HCT116 (cell line): Measurements from ENCODE around the gene CCT5. TPM values are rescaled to one million over a fixed set of nuclear protein-coding genes. Genes with fewer than 3 reads are reported as not detected.

Experiments used
- ATAC-seq: fragments of 200-7000 bp; cut with Tn5 transposase; 2 replicates; pipeline ENCODE4 v1.9.1; 2020; ENCODE audit warnings: mild to moderate bottlenecking, moderate library complexity
- BruUV-seq: library from RNA; stranded (reverse); fragments of 400-500 nt; replicated peaks from 2 replicates; lab custom pipeline; 2021; lab: Mats Ljungman, UMichigan
- CTCF ChIA-PET: fragments of 300-600 bp; sonication (Branson Sonifier 250); formaldehyde crosslinking; loops from one replicate; lab custom pipeline; 2021; ENCODE audit warnings: antibody characterized with exemption; lab: Charles Lee
- POLR2A ChIA-PET: fragments of 300-600, 350-600 bp; sonication (Branson Sonifier 250); formaldehyde crosslinking; loops from one replicate; lab custom pipeline; 2021; ENCODE audit warnings: antibody characterized with exemption; lab: Charles Lee
- RAD21 ChIA-PET, 2 experiments: fragments of 300-600 bp; sonication (Branson Sonifier 250); formaldehyde crosslinking; loops; one replicate each; lab custom pipeline; 2023; ENCODE audit warnings: low total read pairs in 2 of 2; ENCODE audit not compliant: uncharacterized antibody in 2 of 2, unreplicated experiment in 2 of 2, low non-redundant PET in 1 of 2; lab: Charles Lee
- DNase-seq: peaks from one replicate; pipeline ENCODE4 v3.0.0-alpha.2; 2010; ENCODE audit warnings: low read depth, low spot score
- H2AFZ ChIP-seq: fragments of 200-600 bp; shearing (Covaris generic), sonication (generic); 2 replicates; pipeline ENCODE4 v1.6.1; 2017; ENCODE audit warnings: low read depth, mixed run types, mixed read lengths, antibody characterized with exemption, low read length; ENCODE audit not compliant: poor library complexity, severe bottlenecking
- H3K27ac ChIP-seq: 2 replicates; pipeline ENCODE4 v1.5.1; 2012; ENCODE audit warnings: low read depth, low read length
- H3K27me3 ChIP-seq: fragments of 200-600 bp; sonication (generic); 2 replicates; pipeline ENCODE4 v1.6.1; 2016; ENCODE audit warnings: mixed run types, low read length, mixed read lengths; ENCODE audit not compliant: insufficient read depth
- H3K36me3 ChIP-seq, 2 experiments: fragments of 200-500 bp in 1 of 2; fragments of 200-600 bp in 1 of 2; sonication (Bioruptor generic) in 1 of 2; sonication (generic) in 1 of 2; 2 replicates each; pipeline versions ENCODE4 v1.5.1 to v1.6.1; 2014 to 2016; ENCODE audit warnings: low read length in 2 of 2, inconsistent platforms in 1 of 2, mixed read lengths in 1 of 2, mixed run types in 1 of 2; ENCODE audit not compliant: insufficient read depth in 2 of 2, control insufficient read depth in 1 of 2
- H3K4me1 ChIP-seq, 2 experiments: fragments of 200-600 bp in 1 of 2; sonication (generic) in 1 of 2; 2 replicates each; pipeline versions ENCODE4 v1.5.1 to v1.6.1; 2012 to 2017; ENCODE audit warnings: low read length in 2 of 2, inconsistent platforms in 1 of 2, mild to moderate bottlenecking in 1 of 2, mixed read lengths in 1 of 2, mixed run types in 1 of 2, moderate library complexity in 1 of 2; ENCODE audit not compliant: insufficient read depth in 2 of 2, control insufficient read depth in 1 of 2
- H3K4me2 ChIP-seq: fragments of 200-600 bp; sonication (generic); 2 replicates; pipeline ENCODE4 v1.6.1; 2017; ENCODE audit warnings: mixed run types, low read length, mixed read lengths
- H3K4me3 ChIP-seq, 2 experiments: fragments of 200-600 bp in 1 of 2; sonication (generic) in 1 of 2; replicated peaks in 1 of 2; 2 replicates each; pipeline ENCODE4 v1.5.1; 2011 to 2016; ENCODE audit warnings: low read length in 2 of 2, control low read depth in 1 of 2, low read depth in 1 of 2, mild to moderate bottlenecking in 1 of 2, mixed read lengths in 1 of 2, mixed run types in 1 of 2
- H3K79me2 ChIP-seq: fragments of 200-600 bp; sonication (generic); 2 replicates; pipeline ENCODE4 v1.6.1; 2017; ENCODE audit warnings: mild to moderate bottlenecking, mixed run types, low read length, moderate library complexity, mixed read lengths; ENCODE audit not compliant: insufficient read depth
- H3K9ac ChIP-seq: fragments of 200-600 bp; sonication (generic); 2 replicates; pipeline ENCODE4 v1.6.1; 2016; ENCODE audit warnings: low read length, mixed read lengths
- H3K9me2 ChIP-seq: fragments of 200-600 bp; sonication (generic), shearing (Covaris generic); 2 replicates; pipeline ENCODE4 v1.6.1; 2017; ENCODE audit warnings: mixed run types, mild to moderate bottlenecking, moderate library complexity; ENCODE audit not compliant: insufficient read depth
- H3K9me3 ChIP-seq, 2 experiments: fragments of 200-500 bp in 1 of 2; fragments of 200-600 bp in 1 of 2; sonication (Bioruptor generic) in 1 of 2; sonication (generic) in 1 of 2; 2 replicates each; pipeline ENCODE4 v1.6.1; 2014 to 2017; ENCODE audit warnings: low read length in 2 of 2, mixed read lengths in 2 of 2, inconsistent platforms in 1 of 2, low read depth in 1 of 2, mild to moderate bottlenecking in 1 of 2, mixed run types in 1 of 2, moderate library complexity in 1 of 2; ENCODE audit not compliant: control insufficient read depth in 1 of 2, insufficient read depth in 1 of 2
- H4K20me1 ChIP-seq: fragments of 200-600 bp; sonication (generic), shearing (Covaris generic); 2 replicates; pipeline ENCODE4 v1.6.1; 2017; ENCODE audit warnings: mixed run types, mild to moderate bottlenecking, moderate library complexity; ENCODE audit not compliant: insufficient read depth
- CEBPB ChIP-seq: IDR thresholded peaks from 2 replicates; pipeline ENCODE4 v1.6.1; 2012; ENCODE audit warnings: low read depth
- CTCF ChIP-seq, 3 experiments: fragments of 200-600 bp in 1 of 3; sonication (generic) in 1 of 3; IDR thresholded peaks in 2 of 3; conservative IDR thresholded peaks in 1 of 3; 2 replicates each; pipeline ENCODE4 v1.5.1; 2012 to 2017; ENCODE audit warnings: low read depth in 2 of 3, low read length in 2 of 3, antibody characterized with exemption in 1 of 3, borderline replicate concordance in 1 of 3, control low read depth in 1 of 3, mild to moderate bottlenecking in 1 of 3, mixed read lengths in 1 of 3, mixed run types in 1 of 3, moderate library complexity in 1 of 3; ENCODE audit not compliant: insufficient read depth in 1 of 3
- EGR1 ChIP-seq: IDR thresholded peaks from 2 replicates; pipeline ENCODE4 v1.6.1; 2012; ENCODE audit warnings: low read depth
- ELF1 ChIP-seq: IDR thresholded peaks from 2 replicates; pipeline ENCODE4 v1.6.1; 2012; ENCODE audit warnings: low read depth, borderline replicate concordance
- EZH2phosphoT487 ChIP-seq: fragments of 200-600 bp; IDR thresholded peaks from 2 replicates; pipeline ENCODE4 v1.6.1; 2018; ENCODE audit warnings: antibody characterized with exemption, borderline replicate concordance
- FOSL1 ChIP-seq: IDR thresholded peaks from 2 replicates; pipeline ENCODE4 v1.6.1; 2012; ENCODE audit warnings: low read depth
- JUND ChIP-seq: IDR thresholded peaks from 2 replicates; pipeline ENCODE4 v1.6.1; 2012
- RAD21 ChIP-seq: IDR thresholded peaks from 2 replicates; pipeline ENCODE4 v1.6.1; 2012; ENCODE audit warnings: low read depth, mild to moderate bottlenecking
- SIN3A ChIP-seq: IDR thresholded peaks from 2 replicates; pipeline ENCODE4 v1.6.1; 2012; ENCODE audit warnings: low read depth
- SP1 ChIP-seq: IDR thresholded peaks from 2 replicates; pipeline ENCODE4 v1.6.1; 2012; ENCODE audit warnings: low read depth
- TCF7L2 ChIP-seq: IDR thresholded peaks from 2 replicates; pipeline ENCODE4 v1.7.0; 2011; ENCODE audit warnings: borderline replicate concordance, inconsistent platforms; ENCODE audit not compliant: insufficient read depth, insufficient read length; ENCODE audit errors: extremely low read depth
- YY1 ChIP-seq: IDR thresholded peaks from 2 replicates; pipeline ENCODE4 v1.6.1; 2011; ENCODE audit warnings: low read length, low read depth, moderate library complexity, mild to moderate bottlenecking; ENCODE audit not compliant: insufficient replicate concordance; ENCODE audit errors: extremely low read depth
- ZFX ChIP-seq: fragments of 450-650 bp; IDR thresholded peaks from 2 replicates; pipeline ENCODE4 v1.6.1; 2017
- ZNF274 ChIP-seq: fragments of 200-500 bp; sonication (Bioruptor generic); IDR thresholded peaks from 2 replicates; pipeline ENCODE4 v1.6.1; 2014; ENCODE audit warnings: mild to moderate bottlenecking, low read depth, low read length, inconsistent platforms
- intact Hi-C: fragments of 100-400 bp; cut with micrococcal nuclease; formaldehyde crosslinking; loops from 2 replicates; pipeline ENCODE4 v1.10.0; 2022
- total RNA-seq: library from RNA; stranded (reverse); gene quantifications from one replicate; pipeline ENCODE4 v1.2.1, GENCODE V29; 2021; ENCODE audit not compliant: unreplicated experiment
- TF ChIP-seq, protein P1 (sequence below): IDR thresholded peaks from 2 replicates; pipeline ENCODE4 v1.6.1; 2012
- TF ChIP-seq, protein P2 (sequence below): IDR thresholded peaks from 2 replicates; pipeline ENCODE4 v1.6.1; 2012; ENCODE audit warnings: low read depth

The CCT5 gene
- total RNA-seq, 1 experiment from 2014 or later, result 489 TPM

DNA sequence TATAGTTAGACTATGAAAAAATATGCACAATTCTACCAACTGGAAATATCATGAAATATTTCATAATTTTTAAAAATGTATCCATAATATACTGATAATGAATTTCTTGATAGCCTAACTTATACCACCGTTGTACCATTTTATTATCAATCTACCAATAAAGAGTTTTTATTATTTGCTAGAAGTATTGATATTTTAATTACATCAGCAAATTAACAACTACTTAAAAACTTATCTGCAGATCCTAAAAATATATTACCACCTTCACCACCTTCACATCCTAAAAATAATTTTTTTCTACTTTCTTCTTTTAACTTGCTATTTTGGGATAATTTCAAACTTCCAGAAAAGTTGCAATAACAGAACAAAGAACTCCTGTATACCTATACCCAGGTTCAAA, 21.8 kb upstream of the CCT5 start:
- intact Hi-C loops, result no loop called here
- H3K4me3 ChIP-seq, result no peak overlapping the region

More for the DNA sequence above, 21.8 kb upstream of the CCT5 start:
- Histone ChIP-seq H3K36me3 (no peaks in the 10 kb centered on the region), H3K79me2 (no peaks in the 10 kb centered on the region), H3K9ac (no peak overlapping the region), H3K9me3 (no peaks in the 10 kb centered on the region), H3K27me3 (no peaks in the 10 kb centered on the region), H3K9me2 (no peaks in the 10 kb centered on the region), H3K4me1 (peaks cover 6% of the 10 kb centered on the region in 2 experiments), H3K4me2 (no peak overlapping the region), H3K27ac (no peak overlapping the region), H2AFZ (no peak overlapping the region), H4K20me1 (no peaks in the 10 kb centered on the region)
- DNase-seq (no peak), ATAC-seq (no peak)
- ChIA-PET POLR2A (no interaction called here), CTCF (no interaction called here), RAD21 (no interaction called here)
- no peak for TF ChIP-seq RAD21
- no peak for TF ChIP-seq SIN3A
- TF ChIP-seq JUND, result no peak
- TF ChIP-seq CEBPB, result no peak
- TF ChIP-seq ZFX, result no peak
- TF ChIP-seq ELF1, result no peak
- TF ChIP-seq FOSL1, result no peak
- no peak for TF ChIP-seq TCF7L2
- TF ChIP-seq YY1, result no peak
- TF ChIP-seq SP1, result no peak
- TF ChIP-seq ZNF274, result no peak
- no peak for TF ChIP-seq EZH2phosphoT487
- no peak for TF ChIP-seq EGR1
- no peak for TF ChIP-seq CTCF (IDR thresholded peaks at IDR 0.05 in 2 of 3, conservative IDR thresholded peaks at IDR 0.05 in 1 of 3; ENCODE audit: borderline replicate concordance in 1 of 3, insufficient read depth in 1 of 3, low read depth in 2 of 3, low read length in 2 of 3)
- TF ChIP-seq, protein P1, sequence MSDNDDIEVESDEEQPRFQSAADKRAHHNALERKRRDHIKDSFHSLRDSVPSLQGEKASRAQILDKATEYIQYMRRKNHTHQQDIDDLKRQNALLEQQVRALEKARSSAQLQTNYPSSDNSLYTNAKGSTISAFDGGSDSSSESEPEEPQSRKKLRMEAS, result no peak
- TF ChIP-seq, protein P2, sequence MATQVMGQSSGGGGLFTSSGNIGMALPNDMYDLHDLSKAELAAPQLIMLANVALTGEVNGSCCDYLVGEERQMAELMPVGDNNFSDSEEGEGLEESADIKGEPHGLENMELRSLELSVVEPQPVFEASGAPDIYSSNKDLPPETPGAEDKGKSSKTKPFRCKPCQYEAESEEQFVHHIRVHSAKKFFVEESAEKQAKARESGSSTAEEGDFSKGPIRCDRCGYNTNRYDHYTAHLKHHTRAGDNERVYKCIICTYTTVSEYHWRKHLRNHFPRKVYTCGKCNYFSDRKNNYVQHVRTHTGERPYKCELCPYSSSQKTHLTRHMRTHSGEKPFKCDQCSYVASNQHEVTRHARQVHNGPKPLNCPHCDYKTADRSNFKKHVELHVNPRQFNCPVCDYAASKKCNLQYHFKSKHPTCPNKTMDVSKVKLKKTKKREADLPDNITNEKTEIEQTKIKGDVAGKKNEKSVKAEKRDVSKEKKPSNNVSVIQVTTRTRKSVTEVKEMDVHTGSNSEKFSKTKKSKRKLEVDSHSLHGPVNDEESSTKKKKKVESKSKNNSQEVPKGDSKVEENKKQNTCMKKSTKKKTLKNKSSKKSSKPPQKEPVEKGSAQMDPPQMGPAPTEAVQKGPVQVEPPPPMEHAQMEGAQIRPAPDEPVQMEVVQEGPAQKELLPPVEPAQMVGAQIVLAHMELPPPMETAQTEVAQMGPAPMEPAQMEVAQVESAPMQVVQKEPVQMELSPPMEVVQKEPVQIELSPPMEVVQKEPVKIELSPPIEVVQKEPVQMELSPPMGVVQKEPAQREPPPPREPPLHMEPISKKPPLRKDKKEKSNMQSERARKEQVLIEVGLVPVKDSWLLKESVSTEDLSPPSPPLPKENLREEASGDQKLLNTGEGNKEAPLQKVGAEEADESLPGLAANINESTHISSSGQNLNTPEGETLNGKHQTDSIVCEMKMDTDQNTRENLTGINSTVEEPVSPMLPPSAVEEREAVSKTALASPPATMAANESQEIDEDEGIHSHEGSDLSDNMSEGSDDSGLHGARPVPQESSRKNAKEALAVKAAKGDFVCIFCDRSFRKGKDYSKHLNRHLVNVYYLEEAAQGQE, result no peak
- no TSS peak for BruUV-seq
